DND-41 (cell line): ENCODE data around the gene CSNK2B.

ENCODE experiments used
- CTCF ChIP-seq: IDR thresholded peaks from 2 replicates; pipeline ENCODE4 v1.5.1; 2012; ENCODE audit warnings: borderline replicate concordance, low read length, moderate library complexity, mild to moderate bottlenecking; ENCODE audit not compliant: poor library complexity, severe bottlenecking; ENCODE audit errors: extremely low read depth
- EZH2 ChIP-seq: IDR thresholded peaks from 3 replicates; pipeline ENCODE4 v1.6.1; 2012; ENCODE audit warnings: borderline replicate concordance, low read depth, mild to moderate bottlenecking, moderate library complexity, low read length, inconsistent platforms; ENCODE audit not compliant: severe bottlenecking

- TF ChIP-seq CTCF: no peak
- no peak for TF ChIP-seq EZH2
Observed at GRCh38 chr6:31632279-31632946, 33.5 kb upstream of the CSNK2B start.
